CD4-positive, alpha-beta T cell (primary cell): Measurements from ENCODE around the gene INTS6. TPM values are rescaled to one million over a fixed set of nuclear protein-coding genes. Genes with fewer than 3 reads are reported as not detected.

Experiments used
- ATAC-seq: fragments of 200-7000 bp; cut with Tn5 transposase; one replicate; pipeline ENCODE4 v1.10.0; 2022; ENCODE audit warnings: mild to moderate bottlenecking; ENCODE audit not compliant: poor library complexity
- CTCF ChIA-PET: fragments of 350-600 bp; sonication (Branson Sonifier 250); formaldehyde crosslinking; loops from one replicate; lab custom pipeline; 2021; ENCODE audit warnings: antibody characterized with exemption, inconsistent platforms; lab: Charles Lee
- POLR2A ChIA-PET: fragments of 350-600 bp; sonication (Branson Sonifier 250); formaldehyde crosslinking; loops from one replicate; lab custom pipeline; 2021; ENCODE audit warnings: antibody characterized with exemption, inconsistent platforms; lab: Charles Lee
- DNase-seq, 14 experiments: peaks; one replicate each; pipeline ENCODE4 v3.0.0-alpha.2; 2013 to 2020; ENCODE audit warnings: mixed read lengths in 2 of 14
- H3K27ac ChIP-seq, 2 donors: one replicate each; pipeline versions ENCODE4 v1.5.1 to v1.7.0; 2013; ENCODE audit warnings: low read length in 2 of 2, low read depth in 1 of 2, mild to moderate bottlenecking in 1 of 2
- H3K27me3 ChIP-seq, 2 experiments: 1 replicate in 1 of 2; 2 replicates in 1 of 2; pipeline versions ENCODE4 v1.6.1 to v1.7.0; 2013; ENCODE audit warnings: low read length in 2 of 2, control low read depth in 1 of 2, mild to moderate bottlenecking in 1 of 2, moderate library complexity in 1 of 2; ENCODE audit not compliant: insufficient read depth in 2 of 2, control insufficient read depth in 1 of 2
- H3K36me3 ChIP-seq: one replicate; pipeline ENCODE4 v1.6.1; 2013; ENCODE audit warnings: low read length, control low read depth; ENCODE audit not compliant: insufficient read depth
- H3K4me1 ChIP-seq: one replicate; pipeline ENCODE4 v1.6.1; 2013; ENCODE audit warnings: low read length, control low read depth; ENCODE audit not compliant: insufficient read depth
- H3K4me3 ChIP-seq: one replicate; pipeline ENCODE4 v1.5.1; 2013; ENCODE audit warnings: mild to moderate bottlenecking, low read length, moderate library complexity
- H3K9me3 ChIP-seq, 2 experiments: 1 replicate in 1 of 2; 2 replicates in 1 of 2; pipeline versions ENCODE4 v1.6.1 to v1.7.0; 2013; ENCODE audit warnings: low read length in 2 of 2, mild to moderate bottlenecking in 2 of 2, control low read depth in 1 of 2, moderate library complexity in 1 of 2; ENCODE audit not compliant: control insufficient read depth in 1 of 2, insufficient read depth in 1 of 2
- H3K27ac Mint-ChIP-seq: one replicate; pipeline ENCODE4 v1.8.0; 2020; ENCODE audit warnings: mixed read lengths
- H3K27me3 Mint-ChIP-seq: one replicate; pipeline ENCODE4 v1.8.0; 2021; ENCODE audit warnings: mixed read lengths
- H3K36me3 Mint-ChIP-seq: one replicate; pipeline ENCODE4 v1.8.0; 2021; ENCODE audit warnings: low read depth, mixed read lengths
- H3K4me1 Mint-ChIP-seq: one replicate; pipeline ENCODE4 v1.8.0; 2021; ENCODE audit warnings: low read depth, mixed read lengths
- H3K4me3 Mint-ChIP-seq: one replicate; pipeline ENCODE4 v1.8.0; 2020; ENCODE audit warnings: mild to moderate bottlenecking, mixed read lengths
- H3K9me3 Mint-ChIP-seq: one replicate; pipeline ENCODE4 v1.8.0; 2020; ENCODE audit warnings: mixed read lengths
- intact Hi-C, 2 experiments: fragments of 100-400 bp; cut with DNase I in 1 of 2; cut with micrococcal nuclease in 1 of 2; formaldehyde crosslinking; loops; one replicate each; pipeline versions ENCODE4 v1.15.1 to v1.9.0; 2023 to 2025; cut with DNase I, micrococcal nuclease
- total RNA-seq, 174 experiments: library from RNA in 2 of 174; stranded (reverse) in 2 of 174; gene quantifications; one replicate each; pipeline ENCODE4 v1.2.3 and lab custom pipeline; 2021 to 2026
- TF ChIP-seq, protein P1 (sequence below): fragments of 200-600 bp; IDR thresholded peaks from one replicate; pipeline ENCODE4 v1.8.0; 2022; ENCODE audit warnings: antibody characterized with exemption, mild to moderate bottlenecking

Gene INTS6
- total RNA-seq, 2 experiments from 2014 or later: 40.8 to 45.8 TPM

GRCh38 chr13:51347099-51347498, 105.7 kb downstream of the INTS6 start:
- no peak overlapping the region for H3K27ac ChIP-seq
- no peak overlapping the region for H3K27ac Mint-ChIP-seq
- H3K4me3 Mint-ChIP-seq: no peak overlapping the region
- no peak overlapping the region for H3K4me3 ChIP-seq
- no peaks in the 10 kb centered on the region for H3K9me3 ChIP-seq
- H3K36me3 ChIP-seq: no peaks in the 10 kb centered on the region
- H3K9me3 Mint-ChIP-seq: no peaks in the 10 kb centered on the region
- intact Hi-C loops: no loop called here
- H3K4me1 ChIP-seq: no peaks in the 10 kb centered on the region
- no peaks in the 10 kb centered on the region for H3K27me3 Mint-ChIP-seq
- H3K36me3 Mint-ChIP-seq: peaks cover under 1% of the 10 kb centered on the region
- CTCF ChIA-PET: no interaction called here
- no peak for ATAC-seq
- H3K27me3 ChIP-seq: no peaks in the 10 kb centered on the region
- POLR2A ChIA-PET: no interaction called here
- TF ChIP-seq, protein P1, sequence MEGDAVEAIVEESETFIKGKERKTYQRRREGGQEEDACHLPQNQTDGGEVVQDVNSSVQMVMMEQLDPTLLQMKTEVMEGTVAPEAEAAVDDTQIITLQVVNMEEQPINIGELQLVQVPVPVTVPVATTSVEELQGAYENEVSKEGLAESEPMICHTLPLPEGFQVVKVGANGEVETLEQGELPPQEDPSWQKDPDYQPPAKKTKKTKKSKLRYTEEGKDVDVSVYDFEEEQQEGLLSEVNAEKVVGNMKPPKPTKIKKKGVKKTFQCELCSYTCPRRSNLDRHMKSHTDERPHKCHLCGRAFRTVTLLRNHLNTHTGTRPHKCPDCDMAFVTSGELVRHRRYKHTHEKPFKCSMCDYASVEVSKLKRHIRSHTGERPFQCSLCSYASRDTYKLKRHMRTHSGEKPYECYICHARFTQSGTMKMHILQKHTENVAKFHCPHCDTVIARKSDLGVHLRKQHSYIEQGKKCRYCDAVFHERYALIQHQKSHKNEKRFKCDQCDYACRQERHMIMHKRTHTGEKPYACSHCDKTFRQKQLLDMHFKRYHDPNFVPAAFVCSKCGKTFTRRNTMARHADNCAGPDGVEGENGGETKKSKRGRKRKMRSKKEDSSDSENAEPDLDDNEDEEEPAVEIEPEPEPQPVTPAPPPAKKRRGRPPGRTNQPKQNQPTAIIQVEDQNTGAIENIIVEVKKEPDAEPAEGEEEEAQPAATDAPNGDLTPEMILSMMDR: no peak
- no peaks in the 10 kb centered on the region for H3K4me1 Mint-ChIP-seq
- DNase-seq: no peak

DNA sequence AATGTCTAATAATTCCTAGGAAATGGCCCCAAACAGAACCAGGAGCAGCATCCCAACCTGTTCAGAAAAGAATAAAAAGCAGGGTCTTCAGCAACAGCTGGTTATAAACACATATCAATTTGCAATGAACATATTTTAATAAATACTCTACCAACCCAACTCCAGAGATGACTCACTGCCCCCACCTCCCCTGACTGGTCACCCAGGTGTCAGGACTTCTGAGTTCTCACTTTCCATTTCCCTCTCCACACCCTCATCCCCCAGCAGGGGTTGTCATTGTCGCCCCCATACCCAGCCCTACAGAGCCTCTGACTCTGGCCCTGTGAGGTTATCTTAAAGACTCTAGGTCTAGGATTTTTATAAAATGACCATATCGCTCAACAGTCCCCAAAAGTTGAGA, 106.4 kb downstream of the INTS6 start:
- Mint-ChIP-seq H3K27me3 (no peaks in the 10 kb centered on the region), H3K36me3 (no peaks in the 10 kb centered on the region), H3K9me3 (no peaks in the 10 kb centered on the region), H3K4me3 (no peak overlapping the region), H3K4me1 (no peaks in the 10 kb centered on the region), H3K27ac (no peak overlapping the region)
- intact Hi-C loops: no loop called here
- H3K36me3 ChIP-seq: no peaks in the 10 kb centered on the region
- ChIA-PET POLR2A (no interaction called here), CTCF (no interaction called here)
- no peaks in the 10 kb centered on the region for H3K4me1 ChIP-seq
- no peak for DNase-seq
- no peak overlapping the region for H3K4me3 ChIP-seq
- H3K9me3 ChIP-seq: no peaks in the 10 kb centered on the region
- no peaks in the 10 kb centered on the region for H3K27me3 ChIP-seq
- no peak overlapping the region for H3K27ac ChIP-seq
- TF ChIP-seq, protein P1: no peak
- ATAC-seq: no peak

DNA sequence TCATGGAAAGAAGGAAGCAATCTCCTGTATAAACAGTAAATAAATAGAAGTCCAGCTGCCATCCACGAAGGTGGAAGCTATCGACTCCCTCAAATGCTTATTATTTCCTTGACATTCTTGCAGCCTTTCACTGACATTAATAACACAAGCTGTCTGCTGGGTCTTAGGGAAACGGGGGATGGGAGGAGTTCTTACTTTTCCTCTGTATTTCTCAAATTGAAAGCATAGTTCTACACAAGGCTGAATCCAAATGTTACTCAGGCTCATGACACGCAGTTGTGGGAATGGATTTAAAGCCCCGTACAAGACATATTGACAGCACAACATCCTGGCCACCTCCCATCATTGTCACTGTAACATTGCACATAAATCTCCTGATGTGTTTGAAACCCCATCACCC, 109.4 kb downstream of the INTS6 start:
- Mint-ChIP-seq H3K27me3 (no peaks in the 10 kb centered on the region), H3K36me3 (no peaks in the 10 kb centered on the region)
- CTCF ChIA-PET: no interaction called here

More for the DNA sequence above, 109.4 kb downstream of the INTS6 start:
- no peaks in the 10 kb centered on the region for H3K4me1 Mint-ChIP-seq
- intact Hi-C loops: no loop called here
- H3K27ac Mint-ChIP-seq: no peak overlapping the region
- H3K4me3 Mint-ChIP-seq: no peak overlapping the region
- Histone ChIP-seq H3K36me3 (no peaks in the 10 kb centered on the region), H3K27ac (no peak overlapping the region), H3K4me1 (no peaks in the 10 kb centered on the region), H3K9me3 (no peaks in the 10 kb centered on the region), H3K27me3 (no peaks in the 10 kb centered on the region), H3K4me3 (no peak overlapping the region)
- POLR2A ChIA-PET: no interaction called here
- H3K9me3 Mint-ChIP-seq: no peaks in the 10 kb centered on the region
- no peak for ATAC-seq
- DNase-seq: no peak
- TF ChIP-seq, protein P1: no peak
